ENCODE results near the gene SRGAP1.

The SRGAP1 gene

GRCh38 chr12:64086946-64087345 lies 242.4 kb downstream of the SRGAP1 start:
- DNase-seq (ENCODE audit: low spot score), result no peak
- TF ChIP-seq CTCF (IDR thresholded peaks at IDR 0.05; ENCODE audit: extremely low read depth, missing control alignments), result no peak

GRCh38 chr12:64087761-64088160 lies 243.3 kb downstream of the SRGAP1 start:
- no peak for TF ChIP-seq CTCF (IDR thresholded peaks at IDR 0.05; ENCODE audit: extremely low read depth, missing control alignments)
- no peak for DNase-seq (ENCODE audit: low spot score)

GRCh38 chr12:64088431-64089349 lies 244.2 kb downstream of the SRGAP1 start:
- no peak for TF ChIP-seq CTCF (IDR thresholded peaks at IDR 0.05; ENCODE audit: extremely low read depth, missing control alignments)
- no peak for DNase-seq (ENCODE audit: low spot score)

- no peak for DNase-seq (ENCODE audit: low spot score)
- TF ChIP-seq CTCF (IDR thresholded peaks at IDR 0.05; ENCODE audit: extremely low read depth, missing control alignments), result no peak
Measured at GRCh38 chr12:64090047-64090446, 245.5 kb downstream of the SRGAP1 start.

- no peak for DNase-seq (ENCODE audit: low spot score)
- TF ChIP-seq CTCF (IDR thresholded peaks at IDR 0.05; ENCODE audit: extremely low read depth, missing control alignments), result no peak
Measured at GRCh38 chr12:64091186-64091585, 246.7 kb downstream of the SRGAP1 start.

GRCh38 chr12:64092507-64093196 lies 248.2 kb downstream of the SRGAP1 start:
- no peak for DNase-seq (ENCODE audit: low spot score)
- TF ChIP-seq CTCF (IDR thresholded peaks at IDR 0.05; ENCODE audit: extremely low read depth, missing control alignments), result no peak

- no peak for TF ChIP-seq CTCF (IDR thresholded peaks at IDR 0.05; ENCODE audit: extremely low read depth, missing control alignments)
- no peak for DNase-seq (ENCODE audit: low spot score)
Measured at GRCh38 chr12:64093689-64094088, 249.2 kb downstream of the SRGAP1 start.
